Stimulated activated naive CD8-positive, alpha-beta T cell treated with anti-CD3 and anti-CD28 coated beads, Interleukin-15, amount 100 ng/mL, for 72 hours (primary cell): ENCODE measurements around the gene WNK4.
"Not testable (repeated sequence)": the region's sequence is repeated elsewhere in the genome, so short reads cannot be mapped to it uniquely, and the experiment has no call there.

Experiments
- ATAC-seq: fragments of 150-1000 bp; cut with Tn5 transposase; 2 replicates; pipeline ENCODE4 v1.10.0; 2021; ENCODE audit warnings: mild to moderate bottlenecking, moderate library complexity
- DNase-seq, 2 donors: peaks; one replicate each; pipeline ENCODE4 v3.0.0; 2021 to 2022
- H3K27ac Mint-ChIP-seq, 2 donors: one replicate each; pipeline ENCODE4 v1.8.0; 2022; ENCODE audit warnings: mild to moderate bottlenecking in 2 of 2, mixed read lengths in 2 of 2, moderate library complexity in 2 of 2
- H3K27me3 Mint-ChIP-seq: one replicate; pipeline ENCODE4 v1.8.0; 2022; ENCODE audit warnings: mixed read lengths
- H3K4me1 Mint-ChIP-seq: one replicate; pipeline ENCODE4 v1.8.0; 2022; ENCODE audit warnings: mild to moderate bottlenecking, mixed read lengths
- H3K4me3 Mint-ChIP-seq, 2 donors: one replicate each; pipeline ENCODE4 v1.8.0; 2022; ENCODE audit warnings: mild to moderate bottlenecking in 2 of 2, mixed read lengths in 2 of 2, moderate library complexity in 1 of 2
- H3K9me3 Mint-ChIP-seq, 2 donors: one replicate each; pipeline ENCODE4 v1.8.0; 2022; ENCODE audit warnings: mixed read lengths in 2 of 2

Gene WNK4

DNA sequence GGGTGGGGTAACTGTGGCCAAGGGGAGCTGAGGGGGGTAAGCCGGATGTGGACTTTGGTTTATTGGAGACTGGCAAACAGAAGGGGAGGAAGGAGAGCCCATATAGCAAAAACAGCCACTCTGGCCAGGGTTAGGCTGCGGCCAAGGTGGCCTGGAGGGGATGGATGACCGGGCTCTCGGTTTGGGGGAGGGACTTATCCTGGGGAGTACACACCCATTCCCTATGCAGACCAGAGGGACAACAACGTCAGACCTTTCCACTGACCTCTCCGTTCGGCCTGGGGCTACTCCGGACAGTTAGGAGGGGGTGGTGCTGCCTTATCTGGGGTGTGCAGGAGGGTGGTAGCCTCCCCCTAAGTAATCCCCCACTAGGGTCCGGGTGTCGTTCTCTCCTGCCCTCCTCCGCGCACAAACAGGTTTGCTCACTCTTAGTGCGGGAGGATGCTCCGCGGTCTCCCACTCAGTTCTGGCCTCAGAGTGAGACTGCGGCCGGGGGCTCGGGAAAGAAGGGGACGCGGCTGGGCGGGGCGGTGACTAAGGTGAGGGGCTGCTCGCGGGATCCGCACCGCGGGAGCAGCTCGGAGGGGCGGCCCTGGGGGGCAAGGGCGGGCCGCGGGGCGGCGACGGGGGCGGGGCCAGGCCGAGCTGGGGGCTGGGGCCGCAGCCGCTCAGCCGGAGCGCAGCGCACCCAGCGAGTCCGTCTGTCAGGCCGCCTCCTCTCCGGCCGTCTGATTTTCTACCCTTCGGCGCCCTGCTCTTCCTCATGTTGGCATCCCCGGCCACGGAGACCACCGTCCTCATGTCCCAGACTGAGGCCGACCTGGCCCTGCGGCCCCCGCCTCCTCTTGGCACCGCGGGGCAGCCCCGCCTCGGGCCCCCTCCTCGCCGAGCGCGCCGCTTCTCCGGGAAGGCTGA, at the start of gene WNK4:
WNK4 (plus strand) TSS at position 675 of the 915 bp plus-strand sequence; CDS start at position 764, 89 bp downstream.
- no peak for DNase-seq
- Mint-ChIP-seq H3K4me1 (peaks cover 48% of the 10 kb centered on the region), H3K27ac (no peak within 1 kb of the TSS), H3K9me3 (no peaks in the 10 kb centered on the region), H3K4me3 (peak within 1 kb of the TSS in 1 of 2 donors; percentile 53), H3K27me3 (peaks cover 57% of the 10 kb centered on the region)
- ATAC-seq, result peak; percentile 49

DNA sequence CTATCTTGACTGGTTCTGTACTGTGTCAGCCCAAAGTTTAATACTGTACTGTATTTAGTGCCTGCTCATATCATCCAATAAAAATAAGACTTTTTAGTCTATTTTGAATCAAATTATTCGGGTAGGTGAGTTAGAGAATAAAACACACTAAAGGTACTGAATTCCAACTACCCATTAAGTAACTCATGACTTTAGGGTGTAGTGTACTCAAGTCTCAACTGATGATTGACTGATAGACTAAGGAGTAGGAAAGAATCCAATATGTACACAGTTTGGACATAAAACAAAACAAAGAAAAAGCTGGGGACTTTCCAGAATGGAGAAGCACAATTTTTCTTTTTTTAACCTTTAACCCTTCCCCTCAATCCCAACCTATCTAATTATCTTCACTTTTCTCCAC, 39.7 kb upstream of the WNK4 start:
- no peak for DNase-seq
- Mint-ChIP-seq H3K4me1 (peaks cover 18% of the 10 kb centered on the region), H3K4me3 (no peak overlapping the region), H3K9me3 (no peaks in the 10 kb centered on the region), H3K27ac (no peak overlapping the region), H3K27me3 (no peaks in the 10 kb centered on the region)
- no peak for ATAC-seq

DNA sequence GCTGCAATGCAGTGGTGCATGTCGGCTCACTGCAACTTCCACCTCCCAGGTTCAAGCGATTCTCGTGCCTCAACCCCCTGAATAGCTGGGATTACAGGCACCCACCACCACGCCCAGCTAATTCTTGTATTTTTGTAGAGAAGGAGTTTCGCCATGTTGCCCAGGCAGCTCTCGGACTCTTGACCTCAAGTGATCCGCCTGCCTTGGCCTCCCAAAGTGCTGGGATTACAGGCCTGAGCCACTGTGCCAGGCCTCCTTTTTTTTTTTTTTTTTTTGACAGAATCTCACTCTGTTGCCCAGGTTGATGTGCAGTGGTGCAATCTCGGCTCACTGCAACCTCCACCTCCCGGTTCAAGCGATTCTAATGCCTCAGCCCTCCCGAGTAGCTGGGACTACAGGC, 37.5 kb upstream of the WNK4 start:
- not testable (repeated sequence) for ATAC-seq, H3K27me3 Mint-ChIP-seq, DNase-seq, H3K27ac Mint-ChIP-seq, H3K4me3 Mint-ChIP-seq, H3K9me3 Mint-ChIP-seq
- peaks cover 18% of the 10 kb centered on the region for H3K4me1 Mint-ChIP-seq

DNA sequence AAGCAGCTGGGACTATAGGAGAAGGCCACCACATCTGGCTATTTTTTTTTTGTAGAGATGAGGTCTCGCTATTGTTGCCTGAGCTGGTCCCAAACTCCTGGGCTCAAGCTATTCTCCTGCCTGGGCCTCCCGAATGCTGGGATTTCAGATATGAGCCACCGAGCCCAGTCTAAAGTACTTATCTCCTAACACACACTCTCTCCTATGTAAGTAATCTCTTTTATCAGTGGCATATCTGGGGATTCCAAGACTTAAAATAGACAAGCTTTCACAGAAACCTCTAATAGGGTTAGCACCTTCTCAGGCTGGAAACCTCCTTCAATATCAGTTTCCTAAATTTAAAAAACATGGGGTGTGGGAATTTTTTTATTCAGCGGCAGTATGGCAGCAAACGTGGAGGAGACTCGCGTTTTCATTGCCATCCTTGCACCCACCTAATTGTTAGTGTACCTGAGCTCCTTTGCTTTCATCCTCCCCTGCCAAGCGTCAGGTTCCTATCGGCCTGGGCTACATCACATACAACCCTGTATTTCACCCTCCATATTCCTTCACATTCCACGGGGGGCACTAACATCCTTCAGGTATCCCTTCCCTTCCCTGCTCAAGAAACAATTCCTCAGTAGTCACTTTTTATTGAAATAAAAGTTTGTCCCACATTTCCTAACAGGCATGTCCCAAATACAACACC, 36.7 kb upstream of the WNK4 start:
- peak overlapping the region; percentile 94 to 97 for H3K27ac Mint-ChIP-seq
- peak overlapping the region; percentile 87 to 90 for H3K4me3 Mint-ChIP-seq
- peaks cover 18% of the 10 kb centered on the region for H3K4me1 Mint-ChIP-seq
- H3K27me3 Mint-ChIP-seq, result peaks cover 10% of the 10 kb centered on the region
- no peak for DNase-seq
- ATAC-seq, result no peak
- H3K9me3 Mint-ChIP-seq, result no peaks in the 10 kb centered on the region

- Mint-ChIP-seq H3K4me1 (peaks cover 18% of the 10 kb centered on the region), H3K27me3 (peaks cover 16% of the 10 kb centered on the region), H3K9me3 (no peaks in the 10 kb centered on the region), H3K4me3 (peak overlapping the region; percentile 87 to 90), H3K27ac (peak overlapping the region; percentile 94 to 97)
- ATAC-seq (peak; percentile 85), DNase-seq (peak in 1 of 2 donors; percentile 73)
Measured at GRCh38 chr17:42744283-42744805, 36.1 kb upstream of the WNK4 start.

DNA sequence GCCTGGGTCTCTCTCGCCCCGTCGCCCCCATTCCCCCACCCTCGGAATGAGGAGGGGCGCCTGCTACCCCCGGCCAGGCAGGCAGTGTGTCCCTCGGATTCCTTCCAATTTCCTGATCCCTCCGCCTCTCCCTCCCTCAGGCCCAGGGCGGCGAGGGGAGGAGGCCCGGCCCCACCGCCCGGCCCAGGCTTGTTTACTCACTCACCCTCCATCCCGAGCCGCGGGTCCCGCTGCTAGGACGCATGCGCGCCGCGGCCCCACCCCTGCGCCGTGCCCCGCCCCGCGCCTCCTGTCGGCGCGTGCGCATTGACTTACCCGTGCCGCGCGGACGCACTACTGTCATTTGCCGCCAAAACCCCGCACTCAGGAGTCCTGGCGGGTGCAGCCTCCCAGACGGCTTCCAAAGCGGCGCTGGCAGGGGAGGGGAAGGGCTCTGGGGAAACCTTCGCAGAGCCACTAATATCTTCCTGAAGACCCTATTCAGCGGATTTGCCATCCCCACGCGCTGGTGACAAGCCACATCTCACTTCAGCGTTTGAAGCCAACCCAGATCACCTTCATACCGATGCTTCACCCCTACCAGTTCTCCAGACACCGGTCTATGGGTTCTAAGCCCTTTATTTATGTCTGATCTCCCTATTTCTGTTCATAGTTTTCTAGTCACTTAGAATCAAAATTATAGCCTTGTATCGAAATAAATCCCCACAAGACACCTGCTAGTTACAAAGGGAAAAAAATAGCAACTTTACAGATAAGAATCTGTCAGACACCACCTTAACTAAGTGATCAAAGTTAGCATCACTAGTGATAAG, 35.4 kb upstream of the WNK4 start, which contains the start of gene EZH1:
EZH1 (minus strand) TSS at position 235 of the 812 bp plus-strand sequence. CDS start 16,099 bp downstream, outside the sequence.
- Mint-ChIP-seq H3K4me3 (peak within 1 kb of the TSS; percentile 87 to 90), H3K4me1 (peaks cover 18% of the 10 kb centered on the region)
- peak; percentile 94 to 96 for DNase-seq

DNA sequence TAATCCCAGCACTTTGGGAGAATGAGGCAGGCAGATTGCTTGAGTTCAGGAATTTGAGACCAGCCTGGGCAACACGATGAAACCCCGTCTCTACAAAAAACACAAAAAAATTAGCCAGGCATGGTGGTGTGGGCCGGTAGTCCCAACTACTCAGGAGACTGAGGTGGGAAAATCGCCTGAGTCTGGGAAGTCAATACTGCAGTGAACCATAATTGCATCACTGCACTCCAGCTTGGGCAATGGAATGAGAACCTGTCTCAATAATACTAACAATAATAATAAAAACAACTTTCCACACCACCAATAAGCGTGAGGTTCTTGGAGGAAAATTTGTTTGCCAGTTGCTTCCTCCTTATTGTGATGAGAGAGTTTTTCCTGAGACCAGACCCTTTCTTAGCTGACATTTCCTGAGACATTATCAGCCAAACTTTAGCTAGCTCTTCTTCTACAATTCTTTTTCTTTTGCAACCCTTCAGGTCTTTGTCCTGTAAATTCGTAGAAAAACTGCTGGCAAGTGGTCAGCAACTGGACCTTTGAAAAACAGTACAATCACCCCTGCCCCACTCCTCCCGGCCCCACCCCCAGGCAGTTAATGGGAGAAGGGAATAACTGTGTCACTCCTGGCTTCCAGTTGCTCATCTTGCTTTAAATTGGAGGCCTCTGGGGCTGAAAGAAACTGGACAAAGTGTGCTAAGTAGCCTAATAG, 32.1 kb upstream of the WNK4 start:
- ATAC-seq (no peak), DNase-seq (no peak)
- H3K9me3 Mint-ChIP-seq, result no peaks in the 10 kb centered on the region
- peaks cover 32% of the 10 kb centered on the region for H3K27me3 Mint-ChIP-seq
- H3K27ac Mint-ChIP-seq, result no peak overlapping the region
- H3K4me3 Mint-ChIP-seq, result no peak overlapping the region
- H3K4me1 Mint-ChIP-seq, result peaks cover 17% of the 10 kb centered on the region

More for the DNA sequence above, 35.4 kb upstream of the WNK4 start, which contains the start of gene EZH1:
- Mint-ChIP-seq H3K27me3 (peaks cover 18% of the 10 kb centered on the region), H3K9me3 (no peaks in the 10 kb centered on the region), H3K27ac (peak within 1 kb of the TSS; percentile 94 to 97)
- peak; percentile 93 for ATAC-seq

DNA sequence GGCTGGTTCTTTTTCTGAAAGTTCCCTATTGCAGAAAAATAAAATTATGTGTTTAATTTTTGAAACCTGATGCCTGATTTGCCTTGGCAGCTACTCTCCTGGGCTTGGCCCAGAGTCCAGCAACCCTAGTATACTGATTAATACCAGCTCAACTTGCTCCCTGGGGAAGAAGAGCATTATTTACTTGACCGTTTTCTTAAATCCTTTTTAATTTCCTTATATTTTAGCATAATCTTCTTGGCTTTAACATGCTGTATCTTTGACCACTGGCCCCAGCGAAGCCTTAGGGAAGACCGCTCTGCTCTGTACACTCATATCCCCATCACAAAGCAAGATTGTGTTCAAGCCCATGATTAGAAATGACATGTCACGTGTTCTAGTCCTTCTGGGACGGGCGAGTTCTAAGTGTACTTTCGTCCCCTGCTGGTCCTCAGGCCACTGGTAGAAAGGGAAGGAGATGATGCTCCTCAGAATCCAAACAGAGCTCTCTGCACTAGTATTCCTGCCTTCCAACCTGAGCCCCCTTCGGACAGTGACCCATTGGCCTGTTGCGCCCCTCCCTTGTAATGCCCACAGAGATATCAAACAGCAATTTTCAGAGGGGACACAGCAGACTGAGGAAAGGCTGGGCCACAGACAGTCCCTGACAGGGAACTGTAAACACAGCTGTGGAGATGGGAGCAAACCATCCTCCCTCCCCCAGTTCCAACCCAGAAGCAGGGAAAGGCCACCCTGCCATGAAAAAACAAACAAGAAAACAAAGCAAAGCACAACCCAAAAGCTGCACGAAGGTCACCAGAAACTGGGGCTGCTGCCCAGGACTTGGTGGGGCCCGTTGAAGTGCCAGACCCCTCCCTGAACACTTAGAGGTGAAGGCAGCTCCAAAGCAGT, 31.3 kb upstream of the WNK4 start:
- no peak overlapping the region for H3K27ac Mint-ChIP-seq
- no peak for ATAC-seq

GRCh38 chr17:42750739-42751344, 29.6 kb upstream of the WNK4 start:
- no peak overlapping the region for H3K4me3 Mint-ChIP-seq
- H3K27ac Mint-ChIP-seq, result no peak overlapping the region
- DNase-seq (no peak), ATAC-seq (no peak)
- H3K4me1 Mint-ChIP-seq, result no peaks in the 10 kb centered on the region
- peaks cover 52% of the 10 kb centered on the region for H3K27me3 Mint-ChIP-seq
- H3K9me3 Mint-ChIP-seq, result no peaks in the 10 kb centered on the region

More for the DNA sequence above, 31.3 kb upstream of the WNK4 start:
- peaks cover 9% of the 10 kb centered on the region for H3K4me1 Mint-ChIP-seq
- peaks cover 38% of the 10 kb centered on the region for H3K27me3 Mint-ChIP-seq
- DNase-seq, result no peak
- no peak overlapping the region for H3K4me3 Mint-ChIP-seq
- H3K9me3 Mint-ChIP-seq, result no peaks in the 10 kb centered on the region

DNA sequence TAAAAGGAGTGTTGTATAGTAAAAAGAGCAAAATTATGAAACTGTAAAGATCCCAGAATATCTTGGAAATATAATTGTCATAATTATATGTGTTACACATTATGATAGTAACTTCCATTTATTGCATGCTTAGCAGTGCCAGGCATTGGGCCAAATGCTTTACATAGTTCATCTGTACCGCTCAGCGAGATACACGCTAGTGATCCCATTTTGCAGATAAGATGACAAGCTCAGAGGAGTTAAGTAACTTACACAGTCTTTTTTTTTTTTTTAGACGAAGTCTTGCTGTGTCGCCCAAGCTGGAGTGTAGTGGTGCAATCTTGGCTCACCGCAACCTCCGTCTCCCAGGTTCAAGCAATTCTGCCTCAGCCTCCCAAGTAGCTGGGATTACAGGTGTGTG, 28.8 kb upstream of the WNK4 start:
- Mint-ChIP-seq H3K27ac (no peak overlapping the region), H3K27me3 (peaks cover 54% of the 10 kb centered on the region)
- ATAC-seq, result no peak

GRCh38 chr17:42754782-42755181, 25.6 kb upstream of the WNK4 start:
- H3K9me3 Mint-ChIP-seq, result no peaks in the 10 kb centered on the region
- peaks cover 62% of the 10 kb centered on the region for H3K27me3 Mint-ChIP-seq
- H3K4me3 Mint-ChIP-seq, result no peak overlapping the region
- ATAC-seq (no peak), DNase-seq (no peak)
- H3K4me1 Mint-ChIP-seq, result peaks cover 5% of the 10 kb centered on the region
- no peak overlapping the region for H3K27ac Mint-ChIP-seq

More for the DNA sequence above, 28.8 kb upstream of the WNK4 start:
- Mint-ChIP-seq H3K9me3 (no peaks in the 10 kb centered on the region), H3K4me3 (no peak overlapping the region), H3K4me1 (no peaks in the 10 kb centered on the region)
- no peak for DNase-seq

- DNase-seq (no peak), ATAC-seq (peak; percentile 33)
- H3K4me3 Mint-ChIP-seq, result peak overlapping the region; percentile 34 to 48
- peak overlapping the region in 1 of 2 donors; percentile 22 for H3K27ac Mint-ChIP-seq
- no peaks in the 10 kb centered on the region for H3K9me3 Mint-ChIP-seq
- H3K4me1 Mint-ChIP-seq, result peaks cover 23% of the 10 kb centered on the region
- peaks cover 82% of the 10 kb centered on the region for H3K27me3 Mint-ChIP-seq
Measured at GRCh38 chr17:42759982-42760651, 20.3 kb upstream of the WNK4 start.
